Type B pancreatic cell (in vitro differentiated cells): ENCODE measurements around the gene SSH3. TPM values are rescaled to one million over a fixed set of nuclear protein-coding genes. Genes with fewer than 3 reads are reported as not detected.

ENCODE experiments used
- DNase-seq: peaks from one replicate; pipeline ENCODE4 v3.0.0; 2021; ENCODE audit warnings: mixed read lengths; ENCODE audit not compliant: unreplicated experiment; ENCODE audit errors: extremely low spot score
- H3K27ac Mint-ChIP-seq: 2 replicates; pipeline ENCODE4 v1.8.0; 2021; ENCODE audit warnings: mild to moderate bottlenecking, mixed read lengths
- H3K27me3 Mint-ChIP-seq: 2 replicates; pipeline ENCODE4 v1.8.0; 2021; ENCODE audit warnings: mixed read lengths
- H3K36me3 Mint-ChIP-seq: 2 replicates; pipeline ENCODE4 v1.8.0; 2021; ENCODE audit warnings: mixed read lengths
- H3K4me1 Mint-ChIP-seq: one replicate; pipeline ENCODE4 v1.8.0; 2021; ENCODE audit warnings: mixed read lengths; ENCODE audit not compliant: unreplicated experiment
- H3K4me3 Mint-ChIP-seq: 2 replicates; pipeline ENCODE4 v1.8.0; 2021; ENCODE audit warnings: mild to moderate bottlenecking, mixed read lengths
- H3K9me3 Mint-ChIP-seq: 2 replicates; pipeline ENCODE4 v1.8.0; 2021; ENCODE audit warnings: mixed read lengths
- CTCF ChIP-seq: fragments of 200-600 bp; sonication (generic); conservative IDR thresholded peaks from 2 replicates; pipeline ENCODE4 v1.5.0; 2021; ENCODE audit warnings: antibody characterized with exemption, mild to moderate bottlenecking
- total RNA-seq: library from RNA; stranded (reverse); gene quantifications from 2 replicates; pipeline ENCODE4 v1.2.1, GENCODE V29; 2021; ENCODE audit warnings: low replicate concordance

Gene SSH3
- total RNA-seq, 1 donor from 2014 or later: 32.0 TPM

GRCh38 chr11:67272327-67273259 lies 30.7 kb upstream of the SSH3 start:
- Mint-ChIP-seq H3K27me3 (no peaks in the 10 kb centered on the region), H3K4me1 (peaks cover 18% of the 10 kb centered on the region), H3K27ac (no peak overlapping the region), H3K36me3 (no peaks in the 10 kb centered on the region), H3K9me3 (no peaks in the 10 kb centered on the region), H3K4me3 (no peak overlapping the region)
- TF ChIP-seq CTCF: no peak
- no peak for DNase-seq

- Mint-ChIP-seq H3K36me3 (no peaks in the 10 kb centered on the region), H3K4me1 (peaks cover 18% of the 10 kb centered on the region), H3K9me3 (no peaks in the 10 kb centered on the region), H3K4me3 (no peak overlapping the region), H3K27me3 (no peaks in the 10 kb centered on the region), H3K27ac (no peak overlapping the region)
- TF ChIP-seq CTCF: no peak
- no peak for DNase-seq
These were observed 29.9 kb upstream of the SSH3 start for GRCh38 chr11:67273260-67273990.

GRCh38 chr11:67274768-67275605 lies 28.3 kb upstream of the SSH3 start:
- no peak for TF ChIP-seq CTCF

GRCh38 chr11:67275606-67276409 lies 27.5 kb upstream of the SSH3 start:
- no peak for DNase-seq
- no peaks in the 10 kb centered on the region for H3K36me3 Mint-ChIP-seq
- no peaks in the 10 kb centered on the region for H3K9me3 Mint-ChIP-seq
- H3K4me3 Mint-ChIP-seq: no peak overlapping the region
- peaks cover 8% of the 10 kb centered on the region for H3K4me1 Mint-ChIP-seq
- H3K27ac Mint-ChIP-seq: no peak overlapping the region
- no peaks in the 10 kb centered on the region for H3K27me3 Mint-ChIP-seq
- no peak for TF ChIP-seq CTCF

More at GRCh38 chr11:67274768-67275605, 28.3 kb upstream of the SSH3 start:
- H3K9me3 Mint-ChIP-seq: no peaks in the 10 kb centered on the region
- no peak overlapping the region for H3K4me3 Mint-ChIP-seq
- H3K27me3 Mint-ChIP-seq: no peaks in the 10 kb centered on the region
- no peaks in the 10 kb centered on the region for H3K36me3 Mint-ChIP-seq
- no peak overlapping the region for H3K27ac Mint-ChIP-seq
- DNase-seq: no peak
- peaks cover 16% of the 10 kb centered on the region for H3K4me1 Mint-ChIP-seq
